Esophagus squamous epithelium (tissue), 5 donors: ENCODE data around the gene STAT3. TPM values are rescaled to one million over a fixed set of nuclear protein-coding genes. Genes with fewer than 3 reads are reported as not detected.
"Not testable (repeated sequence)": the region's sequence is repeated elsewhere in the genome, so short reads cannot be mapped to it uniquely, and the experiment has no call there.

Experiments
- DNase-seq: peaks from one replicate; lab custom pipeline; 2025; lab: John Stamatoyannopoulos, UW
- H3K27ac ChIP-seq, 4 donors: fragments of 200-600 bp; sonication (generic); one replicate each; pipeline ENCODE4 v1.5.1; 2016 to 2019; ENCODE audit warnings: mild to moderate bottlenecking in 1 of 4
- H3K27me3 ChIP-seq, 4 donors: fragments of 200-600 bp; sonication (generic); 1 replicate in 3 of 4; 2 replicates in 1 of 4; pipeline versions ENCODE4 v1.5.1 to v1.6.0; 2017 to 2021; ENCODE audit warnings: antibody characterized with exemption in 1 of 4
- H3K36me3 ChIP-seq, 3 donors: fragments of 200-600 bp; sonication (generic); one replicate each; pipeline ENCODE4 v1.5.1; 2016 to 2019
- H3K4me1 ChIP-seq, 3 donors: fragments of 200-600 bp; sonication (generic); one replicate each; pipeline ENCODE4 v1.5.1; 2017 to 2019
- H3K4me3 ChIP-seq, 4 donors: fragments of 200-600 bp; sonication (generic); 1 replicate in 3 of 4; 2 replicates in 1 of 4; pipeline ENCODE4 v1.5.1; 2016 to 2019; ENCODE audit warnings: mild to moderate bottlenecking in 2 of 4, moderate library complexity in 1 of 4
- H3K9me3 ChIP-seq, 3 donors: fragments of 200-600 bp; sonication (generic); one replicate each; pipeline ENCODE4 v1.5.1; 2016 to 2019
- CTCF ChIP-seq, 6 experiments: fragments of 450-650 bp in 4 of 6; fragments of 200-600 bp in 2 of 6; sonication (generic) in 2 of 6; IDR thresholded peaks; one replicate each; pipeline ENCODE4 v1.5.1; 2016 to 2019; ENCODE audit warnings: antibody characterized with exemption in 6 of 6, mild to moderate bottlenecking in 4 of 6, moderate library complexity in 4 of 6
- POLR2A ChIP-seq, 4 donors: fragments of 450-650 bp; IDR thresholded peaks; one replicate each; pipeline ENCODE4 v1.6.1; 2017; ENCODE audit warnings: antibody characterized with exemption in 4 of 4, mild to moderate bottlenecking in 4 of 4, moderate library complexity in 3 of 4
- WGBS, 2 donors: methylation state at CpG; one replicate each; pipeline ENCODE4 v1.1.5; 2018; 5-methylcytosine and 5-hydroxymethylcytosine counted together
- intact Hi-C: fragments of 100-400 bp; cut with DNase I; formaldehyde crosslinking; loops from one replicate; pipeline ENCODE4 v1.15.0; 2022
- total RNA-seq, 4 donors: library from RNA; depleted of rRNA; stranded (reverse); fragments of >200 nt; gene quantifications; one replicate each; pipeline ENCODE4 v1.1.0, GENCODE V29; 2016
- donor health status: DM: yes; HTN: yes; CAD: no.

The STAT3 gene
- total RNA-seq, 4 donors from 2014 or later = 137 to 229 (median 176) TPM

GRCh38 chr17:42392692-42393415, 4.6 kb upstream of the STAT3 start:
- Histone ChIP-seq H3K9me3 (no peaks in the 10 kb centered on the region), H3K27me3 (no peaks in the 10 kb centered on the region), H3K27ac (peak overlapping the region; percentile 25 to 45 (median 35)), H3K4me3 (no peak overlapping the region), H3K36me3 (no peaks in the 10 kb centered on the region), H3K4me1 (peaks cover 0 to 27% (median 6%) of the 10 kb centered on the region in 3 donors)
- no peak for DNase-seq
- intact Hi-C loops = no loop called here
- WGBS, 2 donors = 48 to 55% methylated on average over 4 of the region's 4 CpGs
- no peak for TF ChIP-seq POLR2A (IDR thresholded peaks at IDR 0.05)
- TF ChIP-seq CTCF (IDR thresholded peaks at IDR 0.05) = no peak

DNA sequence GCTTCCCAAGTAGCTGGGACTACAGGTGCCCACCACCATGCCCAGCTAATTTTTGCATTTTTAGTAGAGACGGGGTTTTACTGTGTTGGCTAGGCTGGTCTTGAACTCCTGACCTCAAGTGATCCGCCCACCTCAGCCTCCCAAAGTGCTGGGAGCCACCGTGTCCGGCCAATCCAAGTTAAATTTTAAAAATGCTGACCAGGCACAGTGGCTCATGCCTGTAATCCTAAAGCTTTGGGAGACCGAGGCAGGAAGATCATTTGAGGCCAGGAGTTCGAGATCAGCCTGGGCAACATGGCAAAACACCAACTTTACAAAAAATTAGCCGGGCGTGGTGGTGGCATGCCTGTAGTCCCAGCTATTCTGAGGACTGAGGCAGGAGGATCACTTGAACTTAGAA, 3.2 kb upstream of the STAT3 start:
- H3K27me3 ChIP-seq, intact Hi-C loops, H3K36me3 ChIP-seq, H3K9me3 ChIP-seq, H3K4me3 ChIP-seq, H3K27ac ChIP-seq, DNase-seq: not testable (repeated sequence)
- WGBS, 2 donors = 93 to 100% methylated on average over 2 to 4 of the region's 8 CpGs
- peaks cover 3 to 35% (median 7%) of the 10 kb centered on the region in 3 donors for H3K4me1 ChIP-seq

GRCh38 chr17:42389899-42390298, 1.7 kb upstream of the STAT3 start:
- intact Hi-C loops = no loop called here

DNA sequence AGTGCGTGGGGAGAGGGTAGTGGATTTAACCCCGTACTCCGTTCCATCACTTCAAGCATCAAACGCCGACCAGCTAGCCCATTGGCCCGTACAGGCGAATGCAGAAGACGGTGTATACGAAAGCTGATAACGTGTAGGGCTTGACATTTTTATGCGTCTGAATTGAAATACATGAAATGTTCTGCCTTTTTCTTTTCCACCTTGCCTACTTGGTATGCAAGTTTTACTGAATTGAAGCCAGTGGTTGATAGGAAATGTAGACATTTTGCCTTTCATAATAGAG, 834 bp upstream of the STAT3 start:
- peaks cover 0 to 3% (median 0%) of the 10 kb centered on the region in 3 donors for H3K36me3 ChIP-seq
- no peak for DNase-seq
- peak overlapping the region; percentile 25 to 100 (median 86) for H3K4me3 ChIP-seq
- H3K4me1 ChIP-seq = peaks cover 10 to 52% (median 25%) of the 10 kb centered on the region in 3 donors
- H3K27ac ChIP-seq = peak overlapping the region; percentile 90 to 100 (median 96)
- H3K9me3 ChIP-seq = no peaks in the 10 kb centered on the region
- TF ChIP-seq POLR2A (IDR thresholded peaks at IDR 0.05) (no peak), CTCF (IDR thresholded peaks at IDR 0.05) (no peak)
- intact Hi-C loops = no loop called here
- no peaks in the 10 kb centered on the region for H3K27me3 ChIP-seq
- WGBS, 2 donors = 1 to 9% methylated on average over 11 of the region's 11 CpGs

More at GRCh38 chr17:42389899-42390298, 1.7 kb upstream of the STAT3 start:
- Histone ChIP-seq H3K4me3 (no peak overlapping the region), H3K36me3 (no peaks in the 10 kb centered on the region), H3K27ac (peak overlapping the region in 3 of 4 donors; percentile 94 to 100 (median 99)), H3K4me1 (peaks cover 10 to 51% (median 22%) of the 10 kb centered on the region in 3 donors), H3K9me3 (no peaks in the 10 kb centered on the region), H3K27me3 (no peaks in the 10 kb centered on the region)
- 94 to 100% methylated on average over 5 of the region's 5 CpGs for WGBS, 2 donors
- TF ChIP-seq CTCF (IDR thresholded peaks at IDR 0.05) = no peak
- TF ChIP-seq POLR2A (IDR thresholded peaks at IDR 0.05) = no peak
- DNase-seq = no peak

DNA sequence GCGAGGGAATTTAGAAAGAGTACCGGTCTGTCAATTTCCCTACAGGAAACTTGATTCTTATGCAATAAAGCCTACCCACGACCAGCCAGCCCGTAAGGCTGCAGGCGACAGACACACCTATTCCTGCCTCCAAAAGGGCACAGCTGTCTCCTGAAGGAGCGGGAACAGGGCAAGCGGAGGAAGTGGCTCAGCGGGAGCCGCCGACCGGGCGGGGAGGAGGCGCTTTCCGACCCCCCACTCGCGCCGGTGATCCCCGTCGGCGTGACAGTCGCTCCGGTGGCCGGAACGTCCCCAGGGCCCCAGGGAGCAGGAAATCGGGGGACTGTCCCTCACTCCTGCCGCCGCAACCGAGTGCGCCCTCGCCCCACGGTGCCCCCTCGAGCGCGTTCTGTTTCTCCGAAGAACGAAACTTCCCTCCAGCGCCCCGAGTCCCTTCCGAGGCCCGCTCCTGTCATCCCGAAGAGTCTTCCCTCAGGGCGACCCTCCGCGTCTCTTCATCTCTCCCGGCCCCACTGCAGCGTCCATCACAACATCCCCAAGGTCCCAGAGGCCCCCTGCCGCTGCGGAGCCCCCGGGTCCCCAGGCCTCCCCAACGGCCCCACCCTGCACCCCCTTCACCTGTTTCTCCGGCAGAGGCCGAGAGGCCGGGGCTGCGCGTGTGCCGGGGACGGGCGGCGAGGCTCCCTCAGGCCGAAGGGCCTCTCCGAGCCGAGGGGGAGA, 421 bp downstream of the STAT3 start:
- H3K27me3 ChIP-seq = no peaks in the 10 kb centered on the region
- H3K9me3 ChIP-seq = no peaks in the 10 kb centered on the region
- intact Hi-C loops = no loop called here
- TF ChIP-seq CTCF (IDR thresholded peaks at IDR 0.05) (no peak), POLR2A (IDR thresholded peaks at IDR 0.05) (peak in 2 of 4 donors; percentile 7 to 74)
- DNase-seq = no peak
- H3K4me1 ChIP-seq = peaks cover 10 to 59% (median 25%) of the 10 kb centered on the region in 3 donors
- peak overlapping the region; percentile 82 to 100 (median 94) for H3K4me3 ChIP-seq
- WGBS, 2 donors = 0% methylated on average over 2 to 18 of the region's 62 CpGs
- peak overlapping the region; percentile 94 to 100 (median 100) for H3K27ac ChIP-seq
- H3K36me3 ChIP-seq = peaks cover 0 to 13% (median 0%) of the 10 kb centered on the region in 3 donors
